HG02759 (cell line): ENCODE measurements around the gene ST6GAL2.

Experiments
- ATAC-seq: cut with Tn5 transposase; IDR thresholded peaks from one replicate; pipeline ENCODE4 v1.9.1; 2021; ENCODE audit warnings: mild to moderate bottlenecking, moderate library complexity; ENCODE audit not compliant: unreplicated experiment

ST6GAL2 gene

DNA sequence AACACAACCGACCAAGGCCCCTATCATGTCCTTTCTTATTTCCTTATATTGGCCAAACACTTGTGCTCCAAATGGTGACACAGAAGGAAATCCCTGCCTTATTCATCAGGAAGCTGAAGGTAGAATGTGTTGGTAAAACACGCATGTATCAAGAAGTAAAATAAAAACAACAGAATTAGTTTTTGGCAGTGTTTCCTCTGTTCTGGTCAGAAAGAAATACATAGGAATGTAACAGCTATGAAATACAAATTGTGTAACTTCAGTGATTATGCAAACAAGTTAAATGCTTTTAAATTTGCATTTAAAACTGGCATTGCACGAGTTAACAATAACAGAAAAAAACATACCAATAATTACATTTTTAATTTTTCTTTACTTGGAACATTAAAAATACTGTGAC lies 19.3 kb downstream of the ST6GAL2 start:
- no peak for ATAC-seq

- ATAC-seq = no peak
These were observed 21.9 kb downstream of the ST6GAL2 start for GRCh38 chr2:106864051-106864450.

DNA sequence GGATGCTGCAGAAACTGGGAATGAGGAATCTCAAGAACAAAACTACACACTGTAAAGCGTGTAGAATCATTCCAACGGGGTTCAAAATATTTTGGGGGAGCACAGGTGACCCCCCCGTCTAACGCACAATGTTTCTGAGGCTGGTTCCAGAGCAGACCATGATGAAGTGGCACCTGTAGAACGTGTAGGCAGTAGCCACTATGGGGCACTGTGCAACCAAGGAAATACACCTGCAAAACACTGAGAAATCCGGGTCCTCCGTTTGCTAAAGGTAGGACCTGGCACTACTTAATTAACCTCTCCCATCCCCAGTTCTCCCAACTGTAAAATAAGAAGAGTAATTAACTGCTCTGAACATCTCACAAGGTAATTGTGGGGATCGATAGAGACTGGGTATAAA lies 22.6 kb downstream of the ST6GAL2 start:
- no peak for ATAC-seq

DNA sequence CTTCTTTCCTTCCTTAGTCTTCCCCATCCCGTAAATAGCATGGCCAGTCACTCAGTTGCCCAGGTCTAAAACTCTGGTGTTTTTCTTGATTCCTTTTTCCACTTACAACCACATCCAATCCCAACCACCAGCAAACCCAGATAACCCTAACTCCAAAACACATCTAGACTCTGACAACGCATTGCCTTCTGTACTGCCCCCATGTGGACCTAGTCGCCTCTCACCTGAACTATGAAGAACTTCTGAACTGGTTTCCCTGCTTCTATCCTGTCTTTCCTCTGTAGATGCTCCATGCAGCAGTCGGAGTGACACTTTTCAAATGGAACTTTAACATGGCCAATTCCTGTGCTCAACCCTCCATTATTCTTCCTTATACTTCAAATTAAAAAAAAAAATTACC lies 26.5 kb downstream of the ST6GAL2 start:
- ATAC-seq = no peak

- ATAC-seq = no peak
These were observed 27.2 kb downstream of the ST6GAL2 start for GRCh38 chr2:106858810-106859209.

DNA sequence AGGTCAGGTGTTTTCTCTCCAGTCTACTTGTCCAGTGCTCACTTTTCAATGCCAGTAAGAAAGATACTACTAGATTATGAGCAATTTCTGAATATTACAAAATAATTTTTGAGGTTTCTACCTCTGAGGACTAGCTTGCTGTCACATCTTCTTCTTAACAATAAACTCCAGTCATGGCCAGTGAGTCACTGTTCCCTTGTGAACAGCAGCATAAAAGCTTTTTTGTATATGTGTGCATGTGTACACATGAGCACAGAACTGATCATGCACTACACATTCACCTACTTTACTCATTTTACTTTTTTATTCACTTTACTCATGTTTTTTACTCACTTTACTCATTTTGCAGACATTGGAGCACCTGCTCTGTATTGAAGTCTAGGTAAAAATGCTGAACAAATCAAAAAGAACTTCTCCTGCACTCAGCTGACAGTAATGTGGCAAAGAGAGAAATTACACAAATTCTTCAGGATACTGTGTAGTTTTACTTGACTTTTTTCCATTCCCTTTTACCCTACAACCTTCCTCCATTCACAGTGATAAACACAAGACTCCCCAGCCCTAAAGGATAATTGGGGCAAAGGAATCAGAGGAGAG lies 28.0 kb downstream of the ST6GAL2 start:
- ATAC-seq = no peak

GRCh38 chr2:106853631-106854030 lies 32.3 kb downstream of the ST6GAL2 start:
- no peak for ATAC-seq

GRCh38 chr2:106851881-106852501 lies 34.0 kb downstream of the ST6GAL2 start:
- no peak for ATAC-seq

- ATAC-seq = no peak
These were observed 34.7 kb downstream of the ST6GAL2 start for GRCh38 chr2:106851087-106851874.

DNA sequence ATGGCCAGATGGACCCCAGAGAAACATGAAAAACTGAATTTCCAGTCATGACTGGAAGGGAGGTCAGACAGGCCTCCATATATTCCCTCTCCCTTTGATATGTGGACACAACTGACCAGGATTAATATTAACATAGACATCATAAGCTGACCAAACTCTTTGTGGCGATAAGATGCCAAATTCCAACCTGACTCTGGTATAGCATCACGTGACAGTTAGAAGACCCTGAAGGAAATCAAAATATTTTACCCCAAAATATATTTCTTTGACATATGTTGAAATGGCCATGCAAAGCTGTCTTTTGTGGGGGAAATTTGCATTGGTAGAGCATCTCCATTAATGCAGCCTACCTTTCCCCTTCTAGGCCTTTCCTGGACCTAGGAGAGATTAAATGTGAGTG lies 36.7 kb downstream of the ST6GAL2 start:
- no peak for ATAC-seq

DNA sequence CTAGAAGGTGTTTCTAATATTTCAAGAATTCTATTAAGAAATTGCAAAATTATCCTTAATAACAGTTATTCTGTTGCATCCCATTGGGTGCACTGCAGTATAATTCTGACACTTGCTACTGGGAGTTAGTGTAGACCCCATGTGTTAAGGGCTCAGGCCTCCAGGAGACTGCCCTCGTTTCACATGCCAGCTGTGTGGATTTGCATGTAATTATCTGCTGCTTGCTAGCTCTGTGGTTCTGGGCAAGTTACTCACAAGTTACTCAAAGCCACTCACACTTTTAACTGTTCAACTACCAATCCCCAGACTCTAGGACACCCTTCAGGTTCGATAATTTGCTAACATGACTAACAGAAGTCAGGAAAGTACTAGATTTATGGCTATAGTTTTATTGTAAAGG lies 38.6 kb downstream of the ST6GAL2 start:
- ATAC-seq = no peak

- no peak for ATAC-seq
These were observed 40.3 kb downstream of the ST6GAL2 start for GRCh38 chr2:106845716-106846115.

DNA sequence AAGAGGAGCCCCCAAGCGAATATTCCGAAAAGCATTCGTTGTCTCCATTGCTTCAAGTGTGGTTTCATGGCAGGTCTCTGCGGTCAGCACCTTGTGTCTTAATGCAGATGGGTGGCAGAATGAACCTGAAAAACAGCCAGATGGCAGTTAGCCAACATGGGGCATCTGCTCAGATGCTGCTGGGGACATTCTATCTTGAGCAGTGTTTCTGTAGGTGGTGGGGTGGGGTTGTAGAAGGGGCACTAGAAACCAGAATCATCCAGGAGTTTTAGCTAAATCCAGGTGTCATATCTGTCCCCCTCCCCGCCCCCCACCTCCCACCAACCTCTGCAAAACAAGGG lies 42.1 kb downstream of the ST6GAL2 start:
- ATAC-seq = no peak

- no peak for ATAC-seq
These were observed 42.7 kb downstream of the ST6GAL2 start for GRCh38 chr2:106843001-106843909.

DNA sequence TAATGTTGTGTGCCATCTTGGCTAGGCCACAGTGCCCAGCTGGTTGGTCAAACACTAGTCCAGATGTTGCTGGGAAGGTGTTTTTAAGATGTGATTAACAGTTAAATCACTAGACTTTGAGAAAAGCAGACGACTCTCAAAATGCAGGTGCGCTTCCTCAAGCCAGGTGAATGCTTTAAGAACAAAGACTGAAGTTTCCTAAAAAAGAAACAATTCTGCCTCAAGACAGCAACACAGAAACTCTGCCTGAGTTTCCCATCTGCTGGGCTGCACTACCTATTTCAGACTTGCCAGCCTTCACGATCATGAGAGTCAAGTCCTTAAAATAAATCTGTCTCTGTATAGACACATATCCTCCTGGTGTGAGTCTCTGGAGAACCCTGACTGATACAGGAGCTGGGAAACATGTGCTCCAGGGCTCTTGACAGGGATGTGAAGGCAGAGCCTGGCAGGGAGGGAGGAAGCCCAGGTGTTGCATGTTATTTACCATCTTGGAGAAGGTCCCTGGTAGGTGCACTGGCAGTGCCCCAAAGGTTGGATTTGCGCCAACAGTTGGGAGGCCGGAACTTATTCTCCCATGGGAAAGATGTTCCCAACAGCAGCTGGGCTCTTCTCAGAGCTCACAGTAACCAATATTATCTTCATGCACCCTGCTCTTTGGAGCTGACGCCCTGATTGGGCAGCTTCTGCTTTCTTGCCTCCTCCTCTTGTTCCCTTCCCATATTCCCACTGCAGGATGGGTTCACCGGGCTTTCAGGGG lies 43.9 kb downstream of the ST6GAL2 start:
- no peak for ATAC-seq

GRCh38 chr2:106840818-106841217 lies 45.1 kb downstream of the ST6GAL2 start:
- no peak for ATAC-seq

DNA sequence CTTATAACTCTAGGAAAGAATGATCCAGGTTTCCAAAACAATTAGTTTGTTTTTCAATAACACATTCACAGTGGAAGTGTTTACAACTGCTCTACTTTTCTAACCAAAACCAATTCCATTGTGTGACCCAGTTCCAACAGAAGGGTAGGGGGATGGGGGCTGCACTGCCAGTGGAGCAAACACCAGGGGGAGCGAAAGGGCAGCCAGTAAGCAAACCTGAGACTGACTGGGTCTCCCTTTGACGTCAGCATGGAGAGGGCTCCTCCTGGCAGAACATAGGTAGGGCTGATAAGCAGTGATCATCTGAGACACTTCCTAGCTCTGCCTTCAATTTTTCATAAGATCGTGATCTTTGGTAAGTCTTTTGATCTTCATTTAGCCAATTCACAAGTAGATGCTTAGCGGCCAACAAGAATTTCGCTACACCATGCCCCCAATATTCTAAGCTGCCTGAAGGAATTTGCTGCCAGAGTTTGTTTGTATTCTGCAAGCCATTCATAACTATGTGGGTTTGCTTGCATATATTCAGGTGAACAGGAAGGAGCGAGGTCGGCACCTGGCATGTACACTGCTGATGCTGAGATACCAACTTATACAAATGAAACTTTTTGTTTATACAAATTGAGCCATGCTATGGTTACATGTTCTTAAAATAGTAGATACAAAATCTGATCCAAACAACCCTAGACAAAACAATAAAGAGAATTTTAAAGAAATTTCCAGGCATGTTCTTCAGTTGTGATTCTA lies 45.9 kb downstream of the ST6GAL2 start:
- no peak for ATAC-seq

- no peak for ATAC-seq
These were observed 52.7 kb downstream of the ST6GAL2 start for GRCh38 chr2:106833256-106833655.

DNA sequence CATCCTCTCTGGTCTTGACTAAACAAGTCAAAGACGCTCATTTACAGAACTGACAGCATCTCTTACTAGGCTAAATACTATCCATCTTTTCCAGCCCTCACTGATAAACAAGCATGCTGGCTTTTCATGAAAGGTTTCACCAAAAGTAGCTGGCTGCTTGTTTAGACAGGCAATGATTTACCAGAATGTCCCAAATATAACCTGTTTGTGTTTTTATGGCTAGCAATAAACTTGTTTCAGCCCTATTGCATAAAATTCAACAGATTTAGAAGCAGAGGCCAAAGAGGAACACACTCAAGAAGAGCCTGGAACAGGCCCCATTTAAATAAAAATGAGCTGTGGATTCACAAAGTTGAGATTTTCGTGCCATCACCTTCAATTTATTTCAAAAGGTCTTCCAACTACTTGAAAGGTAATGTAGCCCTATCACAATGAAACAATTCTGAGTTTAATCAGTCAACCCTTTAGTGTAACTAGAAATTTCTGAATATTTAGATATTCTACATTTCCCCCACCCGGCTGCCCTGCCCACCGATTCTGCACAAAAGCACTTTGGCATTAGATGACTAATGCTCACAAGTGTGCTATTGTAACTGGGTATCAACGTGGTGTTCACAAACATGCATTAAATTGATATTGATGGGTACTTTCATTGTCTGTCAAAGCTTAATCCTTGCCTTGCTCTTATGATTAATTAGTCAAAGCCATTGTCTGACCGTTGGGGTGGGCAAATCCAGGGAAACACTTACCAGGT lies 54.0 kb downstream of the ST6GAL2 start:
- ATAC-seq = no peak
